Natural killer cell (primary cell): ENCODE data around the gene CHTOP. TPM values are rescaled to one million over a fixed set of nuclear protein-coding genes. Genes with fewer than 3 reads are reported as not detected.

ENCODE experiments used
- ATAC-seq, 3 donors: fragments of 150-1000 bp in 2 of 3; fragments of 200-7000 bp in 1 of 3; cut with Tn5 transposase; 1 replicate in 1 of 3; 2 replicates in 2 of 3; pipeline ENCODE4 v1.10.0; 2021; ENCODE audit warnings: mild to moderate bottlenecking in 2 of 3, moderate library complexity in 2 of 3
- DNase-seq, 2 donors: peaks; one replicate each; pipeline versions ENCODE4 v3.0.0 to v3.0.0-alpha.2; 2013 to 2021; ENCODE audit warnings: mixed read lengths in 1 of 2
- H3K27ac ChIP-seq: one replicate; pipeline ENCODE4 v1.5.1; 2013; ENCODE audit warnings: mild to moderate bottlenecking, low read length
- H3K27me3 ChIP-seq: one replicate; pipeline ENCODE4 v1.6.1; 2013; ENCODE audit warnings: low read length; ENCODE audit not compliant: control insufficient read depth, insufficient read depth
- H3K36me3 ChIP-seq: one replicate; pipeline ENCODE4 v1.6.1; 2013; ENCODE audit warnings: low read length; ENCODE audit not compliant: control insufficient read depth, insufficient read depth
- H3K4me1 ChIP-seq: one replicate; pipeline ENCODE4 v1.6.1; 2013; ENCODE audit warnings: low read length; ENCODE audit not compliant: control insufficient read depth, insufficient read depth
- H3K4me3 ChIP-seq: one replicate; pipeline ENCODE4 v1.5.1; 2013; ENCODE audit warnings: low read length
- H3K9me3 ChIP-seq: one replicate; pipeline ENCODE4 v1.6.1; 2013; ENCODE audit warnings: low read length; ENCODE audit not compliant: control insufficient read depth, insufficient read depth
- H3K27ac Mint-ChIP-seq, 2 donors: one replicate each; pipeline ENCODE4 v1.8.0; 2022; ENCODE audit warnings: mild to moderate bottlenecking in 2 of 2, mixed read lengths in 2 of 2, moderate library complexity in 1 of 2
- H3K27me3 Mint-ChIP-seq, 2 donors: one replicate each; pipeline ENCODE4 v1.8.0; 2022; ENCODE audit warnings: low read depth in 2 of 2, mixed read lengths in 2 of 2
- H3K36me3 Mint-ChIP-seq: one replicate; pipeline ENCODE4 v1.8.0; 2022; ENCODE audit warnings: mixed read lengths
- H3K4me1 Mint-ChIP-seq, 2 donors: one replicate each; pipeline ENCODE4 v1.8.0; 2022; ENCODE audit warnings: mixed read lengths in 2 of 2
- H3K4me3 Mint-ChIP-seq: one replicate; pipeline ENCODE4 v1.8.0; 2022; ENCODE audit warnings: mild to moderate bottlenecking, moderate library complexity, mixed read lengths
- H3K9me3 Mint-ChIP-seq, 2 donors: one replicate each; pipeline ENCODE4 v1.8.0; 2022; ENCODE audit warnings: mixed read lengths in 2 of 2
- CTCF ChIP-seq: fragments of 200-600 bp; IDR thresholded peaks from one replicate; pipeline ENCODE4 v1.8.0; 2022; ENCODE audit warnings: antibody characterized with exemption
- WGBS: methylation state at CpG from one replicate; pipeline ENCODE4 v1.1.7; 2013; ENCODE audit warnings: missing lambda C conversion rate; ENCODE audit not compliant: insufficient coverage; 5-methylcytosine and 5-hydroxymethylcytosine counted together
- intact Hi-C: fragments of 100-400 bp; cut with micrococcal nuclease; formaldehyde crosslinking; loops from one replicate; pipeline ENCODE4 v1.14.2; 2022
- total RNA-seq, 4 donors: library from RNA; stranded (reverse); fragments of 120-200 nt in 1 of 4; gene quantifications; one replicate each; pipeline versions ENCODE4 v1.2.3 to v1.2.4, GENCODE V29; 2013 to 2022

CHTOP gene
- total RNA-seq, 3 donors from 2014 or later (not counting 1 experiment from before 2014, with no cell fraction given), result 94.7 to 110 (median 106) TPM

GRCh38 chr1:153616917-153617311 is 17.0 kb upstream of the CHTOP start:
- Histone ChIP-seq H3K36me3 (no peaks in the 10 kb centered on the region), H3K27ac (no peak overlapping the region), H3K4me3 (no peak overlapping the region), H3K9me3 (no peaks in the 10 kb centered on the region), H3K4me1 (peaks cover 8% of the 10 kb centered on the region), H3K27me3 (no peaks in the 10 kb centered on the region)
- no peaks in the 10 kb centered on the region for H3K36me3 Mint-ChIP-seq
- no peak for DNase-seq
- 96% methylated on average over 4 of the region's 5 CpGs for WGBS
- no peak for TF ChIP-seq CTCF
- no peak overlapping the region for H3K27ac Mint-ChIP-seq
- peaks cover 0 to 7% of the 10 kb centered on the region in 2 donors for H3K4me1 Mint-ChIP-seq
- H3K9me3 Mint-ChIP-seq, result no peaks in the 10 kb centered on the region
- no peaks in the 10 kb centered on the region for H3K27me3 Mint-ChIP-seq
- intact Hi-C loops, result loop anchor here (1.0 kb wide), 1 partner anchor 106 kb away; no protein-coding TSS in a partner anchor
- ATAC-seq, result no peak
- H3K4me3 Mint-ChIP-seq, result no peak overlapping the region

- Histone ChIP-seq H3K9me3 (no peaks in the 10 kb centered on the region), H3K27ac (no peak overlapping the region), H3K36me3 (no peaks in the 10 kb centered on the region), H3K4me3 (no peak overlapping the region), H3K27me3 (no peaks in the 10 kb centered on the region), H3K4me1 (peaks cover 8% of the 10 kb centered on the region)
- WGBS, result 6% methylated on average over 3 of the region's 6 CpGs
- Mint-ChIP-seq H3K27ac (peak overlapping the region in 1 of 2 donors; percentile 53), H3K4me3 (no peak overlapping the region), H3K27me3 (no peaks in the 10 kb centered on the region), H3K36me3 (no peaks in the 10 kb centered on the region), H3K9me3 (no peaks in the 10 kb centered on the region), H3K4me1 (peaks cover 0 to 7% of the 10 kb centered on the region in 2 donors)
- TF ChIP-seq CTCF, result peak; percentile 62
- peak; percentile 67 to 71 for DNase-seq
- intact Hi-C loops, result loop anchor here (1.0 kb wide), 1 partner anchor 106 kb away; no protein-coding TSS in a partner anchor
- peak; percentile 82 to 97 (median 96) for ATAC-seq
Observed at GRCh38 chr1:153617663-153618062, 16.2 kb upstream of the CHTOP start.

- Mint-ChIP-seq H3K9me3 (no peaks in the 10 kb centered on the region), H3K4me1 (peaks cover 0 to 7% of the 10 kb centered on the region in 2 donors), H3K27me3 (no peaks in the 10 kb centered on the region), H3K4me3 (no peak overlapping the region), H3K36me3 (no peaks in the 10 kb centered on the region), H3K27ac (no peak overlapping the region)
- Histone ChIP-seq H3K27ac (no peak overlapping the region), H3K36me3 (no peaks in the 10 kb centered on the region), H3K4me3 (no peak overlapping the region), H3K27me3 (no peaks in the 10 kb centered on the region), H3K4me1 (peaks cover 8% of the 10 kb centered on the region), H3K9me3 (no peaks in the 10 kb centered on the region)
- ATAC-seq (no peak), DNase-seq (no peak)
- no peak for TF ChIP-seq CTCF
- WGBS, result 94% methylated on average over 6 of the region's 6 CpGs
- intact Hi-C loops, result no loop called here
Observed at GRCh38 chr1:153619171-153619570, 14.7 kb upstream of the CHTOP start.

- no peaks in the 10 kb centered on the region for H3K36me3 Mint-ChIP-seq
- no peak for ATAC-seq
- H3K4me3 Mint-ChIP-seq, result no peak overlapping the region
Observed at GRCh38 chr1:153623101-153623500, 10.8 kb upstream of the CHTOP start.

More at GRCh38 chr1:153623101-153623500, 10.8 kb upstream of the CHTOP start:
- Histone ChIP-seq H3K9me3 (no peaks in the 10 kb centered on the region), H3K27ac (no peak overlapping the region), H3K4me3 (no peak overlapping the region), H3K36me3 (no peaks in the 10 kb centered on the region), H3K4me1 (peaks cover 19% of the 10 kb centered on the region), H3K27me3 (no peaks in the 10 kb centered on the region)
- H3K27me3 Mint-ChIP-seq, result peaks cover 6 to 8% of the 10 kb centered on the region in 2 donors
- 81% methylated on average over 7 of the region's 7 CpGs for WGBS
- DNase-seq, result no peak
- H3K27ac Mint-ChIP-seq, result no peak overlapping the region
- intact Hi-C loops, result no loop called here
- peaks cover 8 to 10% of the 10 kb centered on the region in 2 donors for H3K4me1 Mint-ChIP-seq
- H3K9me3 Mint-ChIP-seq, result no peaks in the 10 kb centered on the region
- TF ChIP-seq CTCF, result no peak
